HG03064 (cell line): ENCODE data around the gene INKA2.

Experiments used
- ATAC-seq: cut with Tn5 transposase; IDR thresholded peaks from one replicate; pipeline ENCODE4 v1.9.1; 2021; ENCODE audit warnings: low read depth; ENCODE audit not compliant: unreplicated experiment

The INKA2 gene

DNA sequence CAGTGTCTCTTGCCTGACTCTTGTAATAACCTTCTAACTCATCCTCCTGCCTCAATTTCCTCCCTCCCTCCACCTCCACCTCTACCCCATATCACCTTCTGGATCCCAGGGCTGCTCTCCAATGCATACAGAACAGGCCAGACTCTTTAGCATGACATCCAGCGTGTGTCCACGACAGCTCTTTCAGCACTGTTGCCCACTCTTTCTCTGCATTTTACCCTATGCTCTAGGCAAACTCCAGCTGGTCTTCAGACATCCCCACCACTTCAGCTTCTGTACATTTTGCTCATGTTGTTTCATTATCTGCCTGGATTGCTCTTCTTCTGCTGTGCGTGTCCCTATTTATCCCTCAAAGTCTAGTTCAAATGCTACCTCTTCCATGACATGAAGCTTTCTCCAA, 4.8 kb downstream of the INKA2 start:
- ATAC-seq, result no peak

DNA sequence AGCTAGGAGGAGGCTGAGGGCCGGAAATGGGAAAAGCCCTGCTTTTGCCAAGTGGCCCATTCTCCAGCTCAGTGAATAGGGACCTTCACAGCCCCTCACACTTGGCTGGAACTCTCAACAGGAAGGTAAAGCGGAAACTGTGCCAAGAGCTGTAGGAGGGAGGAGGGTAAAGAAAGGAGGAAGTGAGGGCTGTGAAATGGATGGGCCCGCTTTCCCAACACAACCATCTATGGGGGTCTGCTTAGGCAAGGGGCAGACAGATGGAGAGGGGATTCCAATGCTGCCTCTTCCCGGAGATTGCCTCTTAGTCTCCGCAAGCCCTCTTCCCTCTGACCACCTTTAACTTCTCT, 5.2 kb downstream of the INKA2 start:
- no peak for ATAC-seq

DNA sequence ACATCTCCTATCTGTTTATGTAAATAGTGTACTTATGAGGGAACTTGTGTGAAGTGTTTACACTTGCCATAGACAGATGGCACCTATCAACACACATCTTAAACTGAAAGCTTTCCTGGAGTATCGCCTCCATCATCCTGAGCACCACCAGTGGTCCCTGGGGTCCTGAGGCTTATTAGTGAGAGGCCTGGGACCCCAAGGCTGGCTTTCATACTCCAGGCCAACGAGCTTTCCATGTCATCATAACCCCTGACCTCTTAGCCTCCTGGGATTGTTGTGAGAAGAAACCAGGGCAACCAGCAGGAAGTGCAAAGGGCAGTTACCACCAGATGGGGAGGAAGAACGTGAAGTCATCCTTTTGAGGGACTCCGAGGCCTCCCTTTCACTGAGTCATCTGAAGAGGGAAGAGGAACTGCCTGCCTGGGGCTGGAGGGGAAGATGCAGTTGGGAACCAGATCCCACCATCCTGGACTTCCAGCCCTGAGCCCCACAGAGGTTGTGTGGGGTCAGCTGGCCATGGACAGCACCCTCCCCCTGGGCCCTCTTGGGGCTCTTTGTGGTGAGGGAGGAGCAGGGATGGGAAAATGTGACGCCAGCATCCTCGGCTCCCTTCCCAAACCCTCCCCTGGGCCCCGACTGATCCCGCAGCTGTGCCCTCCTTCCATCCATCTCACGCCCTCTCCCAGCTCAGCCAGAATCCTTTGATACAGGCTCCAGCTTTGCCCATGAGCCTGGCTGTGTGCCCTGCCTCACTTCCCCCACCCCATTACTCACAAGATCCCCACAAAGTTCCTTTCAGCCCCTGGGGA, 5.8 kb downstream of the INKA2 start:
- ATAC-seq, result no peak

DNA sequence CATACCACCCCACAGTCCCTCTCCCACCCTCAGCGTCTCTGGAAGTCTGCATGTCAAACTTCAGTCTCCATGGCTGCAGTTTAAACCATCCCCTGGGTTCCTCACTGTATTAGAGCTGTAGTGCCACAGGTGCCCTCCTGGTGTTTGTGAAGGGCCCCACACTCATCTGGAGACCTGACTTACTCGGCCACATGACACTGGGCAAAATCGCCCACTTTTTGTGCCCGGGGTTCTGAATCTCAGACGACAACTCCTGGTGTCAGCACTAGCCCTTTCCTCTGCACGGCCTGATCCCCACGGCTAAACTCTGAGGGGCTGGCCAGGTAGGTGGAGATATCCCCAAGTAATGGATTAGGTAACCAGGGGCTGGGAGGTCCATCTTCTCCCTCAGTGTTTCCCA, 6.5 kb downstream of the INKA2 start:
- no peak for ATAC-seq

DNA sequence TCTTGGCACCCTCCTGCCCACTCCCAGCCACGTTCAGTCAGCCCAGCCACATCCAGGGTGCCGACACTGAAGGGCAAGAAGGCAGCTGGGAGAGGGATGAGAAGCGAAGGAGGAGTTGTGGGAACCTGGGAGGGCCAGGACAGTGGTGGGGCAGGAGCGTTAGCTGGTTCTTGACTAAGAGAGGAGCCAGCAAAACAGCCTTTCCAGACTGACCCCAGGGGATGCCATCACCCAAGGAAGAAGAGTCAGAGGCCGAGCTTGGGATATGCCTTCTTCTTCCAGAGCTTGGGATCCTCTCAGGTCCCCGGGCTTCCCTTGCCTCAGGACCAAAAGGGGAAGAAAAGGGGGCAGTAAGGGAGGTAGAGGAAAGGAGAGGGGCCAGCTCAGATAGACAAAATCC, 7.2 kb downstream of the INKA2 start:
- no peak for ATAC-seq

DNA sequence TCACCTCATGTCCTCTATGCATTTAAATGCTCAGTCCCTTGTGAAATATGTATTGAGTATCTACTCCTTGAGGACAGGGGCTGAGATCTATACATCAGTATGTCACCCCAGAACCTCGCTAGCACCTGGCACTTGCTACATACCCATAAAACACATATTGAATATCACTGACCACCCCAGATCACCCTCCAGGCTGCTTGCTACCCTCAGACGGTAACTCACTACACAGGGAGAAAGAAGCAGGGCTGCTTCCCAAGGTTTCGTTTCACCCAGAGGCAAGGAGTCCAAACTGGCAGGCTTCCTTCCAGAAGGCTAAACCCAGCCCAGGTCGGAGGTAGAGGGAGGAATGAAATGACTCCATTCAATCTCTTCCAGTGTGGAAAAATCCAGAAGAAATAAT, 8.5 kb downstream of the INKA2 start:
- ATAC-seq, result no peak

DNA sequence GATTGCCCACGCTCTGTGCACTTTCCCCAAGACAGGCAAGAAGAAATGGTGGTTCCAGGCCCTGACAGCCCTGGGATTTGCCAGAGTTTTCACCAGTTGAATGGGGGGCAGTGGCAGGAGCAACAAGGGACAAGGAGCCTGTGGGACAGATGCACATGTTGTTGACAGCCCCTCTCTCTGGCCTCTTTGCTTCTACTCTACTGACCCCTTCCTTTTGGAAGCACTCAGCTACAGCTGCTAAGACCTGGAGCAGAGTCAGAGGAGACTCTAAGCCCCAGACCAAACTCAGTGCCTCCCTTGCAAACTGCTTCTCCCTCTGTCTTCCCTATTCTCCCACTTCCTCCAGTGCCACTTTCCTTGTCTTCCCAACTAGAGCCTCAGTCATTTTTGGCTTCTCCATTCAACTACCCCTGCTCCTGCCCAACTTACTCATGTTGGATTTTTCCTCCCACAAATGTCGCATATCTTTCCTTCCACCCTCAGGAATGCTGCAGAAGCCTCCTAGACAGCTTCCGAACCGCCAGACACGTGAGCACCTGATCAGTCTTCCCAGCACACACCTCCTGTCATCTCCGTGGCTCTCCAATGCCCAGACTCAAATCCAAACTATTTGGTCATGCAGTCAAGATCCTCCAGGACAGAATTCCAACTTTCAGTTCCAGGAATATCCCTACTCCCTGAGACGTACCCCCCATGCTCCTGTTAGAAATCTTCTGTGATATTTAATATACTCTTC, 9.1 kb downstream of the INKA2 start:
- no peak for ATAC-seq

DNA sequence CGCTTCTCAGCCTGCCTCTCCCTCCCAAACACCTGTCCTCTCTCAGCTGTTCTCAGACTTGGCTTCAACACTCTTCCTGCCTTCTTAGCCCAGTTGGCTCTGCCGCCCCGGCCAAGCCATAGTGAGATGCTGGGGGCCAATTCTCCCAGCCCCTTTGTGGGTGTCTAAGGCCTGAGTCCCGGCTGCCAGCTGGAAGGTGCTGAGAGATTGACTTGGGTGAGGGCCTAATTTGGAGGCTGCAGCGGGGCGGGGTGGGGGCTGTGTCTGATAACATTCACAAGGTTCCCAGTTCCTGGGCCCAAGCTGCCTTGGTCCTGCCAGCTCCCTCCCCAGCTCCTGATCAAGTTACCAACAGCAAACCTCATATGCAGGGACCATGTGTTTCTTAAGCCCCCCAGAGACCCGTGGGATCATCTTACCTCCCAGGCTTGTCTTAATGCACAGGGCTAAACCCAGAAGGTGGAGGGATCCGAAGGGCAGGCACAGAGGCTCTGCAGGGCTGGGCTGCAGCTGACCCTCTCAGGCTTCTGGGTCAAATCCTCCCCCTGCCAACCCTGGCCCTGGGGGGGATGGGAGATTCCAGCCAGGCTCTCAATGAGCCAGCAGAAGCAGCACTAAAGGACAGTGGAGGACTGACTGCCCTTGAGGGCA, 9.8 kb downstream of the INKA2 start:
- no peak for ATAC-seq

DNA sequence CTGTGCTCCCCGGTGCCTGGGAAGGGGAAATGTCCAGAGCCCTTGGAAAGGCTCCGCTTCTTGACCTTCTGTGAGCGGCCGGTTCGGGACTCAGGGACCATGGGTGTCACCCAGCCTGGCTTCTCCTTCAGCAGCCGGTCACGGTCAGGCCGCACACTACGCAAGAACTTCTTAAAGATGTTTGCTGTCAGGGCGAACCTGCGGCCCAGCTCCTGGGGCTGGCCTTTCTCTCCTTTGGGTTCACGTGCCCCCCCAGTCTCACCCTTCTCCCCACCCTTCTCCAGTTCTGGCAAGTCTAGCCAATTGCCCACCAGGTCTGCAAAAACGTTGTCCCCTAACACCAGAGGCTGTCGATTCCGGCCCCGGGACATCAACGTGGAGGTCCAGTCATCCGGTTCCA, 12.1 kb downstream of the INKA2 start:
- no peak for ATAC-seq

DNA sequence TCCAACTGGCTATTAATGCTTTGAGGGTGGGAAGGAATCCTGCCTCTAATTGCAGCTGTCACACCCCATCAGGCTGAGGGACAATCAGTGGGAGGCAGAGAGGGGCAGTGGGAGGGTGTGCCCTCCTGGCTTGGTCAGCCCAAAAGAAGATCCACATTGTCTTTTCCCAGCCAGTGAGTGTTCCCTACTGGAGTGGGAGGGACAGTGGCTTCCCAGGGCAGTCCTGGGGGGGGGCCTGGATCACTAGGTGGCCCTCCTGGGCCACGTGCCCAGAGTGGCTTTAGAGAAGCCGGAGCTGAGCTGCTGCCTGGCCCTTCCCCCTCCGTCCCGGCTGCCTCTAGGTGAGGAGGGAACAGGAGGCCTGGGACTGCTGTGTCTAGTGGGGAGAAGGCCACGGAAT, 14.0 kb downstream of the INKA2 start:
- no peak for ATAC-seq

DNA sequence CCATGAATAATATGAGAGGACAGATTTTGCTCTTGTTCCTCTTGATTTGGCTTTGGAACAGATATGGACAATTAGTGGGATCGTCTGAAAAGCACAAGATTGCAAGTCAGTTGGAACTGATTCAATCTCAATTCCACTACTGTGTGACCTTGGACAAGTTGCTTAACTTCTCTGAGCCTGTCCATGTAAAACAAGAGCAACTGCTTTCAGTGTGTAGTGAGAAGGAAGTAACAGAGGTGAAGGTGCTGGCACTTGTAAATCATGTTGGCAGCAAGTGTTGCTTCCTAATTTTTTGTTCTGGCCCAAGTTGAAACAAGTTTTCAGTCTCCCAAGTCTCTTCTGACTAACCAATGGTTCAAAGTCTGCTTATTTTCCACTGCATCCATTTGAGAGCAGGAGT, 15.3 kb downstream of the INKA2 start:
- ATAC-seq, result no peak

DNA sequence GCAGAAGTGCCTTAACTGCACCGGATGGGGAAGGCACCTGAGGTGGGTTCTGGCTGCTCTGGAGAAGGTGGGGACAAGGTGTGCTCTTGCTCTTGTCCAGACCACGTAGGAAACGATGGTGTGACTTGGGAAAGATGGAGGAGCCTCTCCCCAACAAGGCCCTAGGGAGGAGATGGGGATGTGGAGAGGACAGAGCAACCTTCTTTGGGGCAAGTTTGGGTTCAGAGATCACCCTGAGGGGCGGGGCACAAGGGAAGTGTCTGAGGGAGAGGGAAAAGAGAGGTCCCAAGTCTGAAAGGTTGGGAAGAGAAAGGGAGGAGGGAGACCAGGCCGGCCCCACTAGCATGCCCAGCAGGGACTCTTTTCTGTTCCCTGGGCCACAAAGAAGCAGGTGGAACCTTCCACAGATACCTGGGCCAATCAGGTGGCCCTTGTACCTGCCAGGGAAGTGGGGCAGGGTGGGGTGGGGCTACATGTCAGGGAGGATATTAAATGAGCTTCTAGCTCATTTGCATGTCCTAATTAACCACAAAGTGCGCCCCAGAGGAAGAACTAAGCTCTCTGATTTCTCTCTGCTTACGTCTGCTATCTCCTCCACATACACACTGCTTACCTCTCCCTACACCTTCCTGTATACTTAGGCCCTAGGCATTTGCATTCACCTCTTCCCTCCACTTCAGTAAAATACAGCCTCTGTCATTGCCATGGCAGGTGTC, 15.9 kb downstream of the INKA2 start:
- ATAC-seq, result no peak

DNA sequence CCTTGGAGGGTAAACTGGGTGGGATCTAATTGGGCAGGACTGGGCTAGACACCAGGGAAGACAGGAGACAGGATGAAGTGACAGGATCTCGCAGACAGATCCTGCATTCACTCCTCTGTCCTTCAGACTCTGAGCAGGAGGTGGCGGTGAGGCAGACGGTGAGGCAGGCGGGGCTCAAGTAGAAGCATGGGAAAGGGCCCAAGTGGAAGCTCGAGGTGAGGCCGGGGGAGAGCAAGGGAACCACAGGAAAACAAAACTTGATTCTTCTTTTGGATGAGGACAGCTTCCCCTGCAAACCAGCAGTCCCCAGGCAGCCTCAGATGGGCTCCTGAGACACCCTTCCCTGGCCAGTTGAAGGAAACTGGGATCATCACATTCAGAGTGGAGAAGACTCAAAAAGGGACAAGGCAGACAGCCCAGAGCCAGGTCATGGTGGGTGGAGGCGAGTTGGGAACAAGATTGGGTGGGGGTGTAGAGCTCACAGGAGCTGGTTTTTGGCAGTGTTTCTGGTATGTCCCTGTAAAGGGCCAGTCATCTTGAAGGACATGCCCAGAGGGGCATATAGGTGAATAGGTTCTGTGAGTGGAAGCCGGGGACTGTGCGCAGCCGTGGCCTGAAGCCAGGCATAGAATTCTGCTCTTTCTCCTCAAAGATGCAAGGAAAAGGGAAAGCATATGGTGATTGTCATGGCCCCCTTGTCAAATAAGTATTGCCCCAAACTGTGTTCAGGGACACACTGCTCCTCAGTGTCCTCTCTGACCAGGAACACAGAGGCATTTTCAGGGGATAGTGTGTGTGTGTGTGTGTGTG, 18.0 kb downstream of the INKA2 start:
- no peak for ATAC-seq

DNA sequence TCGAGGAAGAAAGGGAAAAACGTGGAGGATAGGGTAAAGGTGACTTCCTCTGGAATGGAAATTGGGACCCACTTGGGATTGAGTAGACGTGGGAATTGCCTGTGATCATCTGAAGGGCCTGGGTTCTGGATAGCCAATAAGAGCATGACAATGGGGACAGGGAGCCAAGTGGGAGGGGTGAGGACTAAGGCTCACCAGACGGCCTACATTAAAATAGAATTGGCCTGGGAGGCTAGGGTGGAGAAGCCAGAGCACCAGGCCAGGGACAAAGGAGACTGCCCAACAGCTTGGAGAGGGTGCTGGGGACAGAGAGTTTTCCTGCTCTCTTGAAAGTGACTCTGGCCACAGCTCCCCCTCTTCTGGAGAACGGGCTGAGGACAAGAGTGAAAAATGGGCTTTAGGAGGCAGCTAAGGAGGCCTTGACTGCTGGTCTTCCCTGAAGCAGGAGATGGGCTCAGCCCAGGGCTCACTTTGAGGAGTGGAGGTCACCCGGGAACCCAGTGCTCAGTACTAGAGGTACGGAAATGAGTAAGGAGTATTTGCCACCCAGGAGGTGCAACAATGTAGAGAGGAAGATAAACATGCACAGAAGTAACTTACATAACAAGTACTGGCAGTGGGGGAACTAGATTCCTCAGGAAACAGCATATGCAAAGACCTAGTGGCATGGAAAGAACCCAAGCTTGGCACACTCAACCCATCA, 18.8 kb downstream of the INKA2 start:
- no peak for ATAC-seq

DNA sequence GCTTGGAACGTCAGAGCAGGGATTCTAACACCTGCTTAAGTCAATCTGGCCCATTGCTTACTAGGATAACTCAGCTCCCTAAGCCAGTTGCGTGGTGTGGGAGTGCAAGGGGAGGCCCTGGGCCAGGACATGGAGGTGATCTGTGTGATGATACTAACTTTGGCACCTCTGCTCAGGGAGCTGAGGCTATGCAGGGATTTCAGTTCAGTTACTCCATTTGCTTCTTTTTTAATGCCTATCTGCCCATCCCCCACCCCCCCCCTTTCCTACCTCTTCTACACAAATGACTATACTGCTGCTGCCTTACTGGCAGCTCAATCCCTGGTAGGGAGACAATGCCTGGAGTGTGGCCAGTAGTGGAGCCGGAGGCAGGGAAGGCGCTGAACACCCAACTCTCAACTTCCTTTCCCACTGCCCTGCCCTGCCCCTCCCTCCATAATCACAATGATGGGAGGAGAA, 19.5 kb downstream of the INKA2 start:
- no peak for ATAC-seq

DNA sequence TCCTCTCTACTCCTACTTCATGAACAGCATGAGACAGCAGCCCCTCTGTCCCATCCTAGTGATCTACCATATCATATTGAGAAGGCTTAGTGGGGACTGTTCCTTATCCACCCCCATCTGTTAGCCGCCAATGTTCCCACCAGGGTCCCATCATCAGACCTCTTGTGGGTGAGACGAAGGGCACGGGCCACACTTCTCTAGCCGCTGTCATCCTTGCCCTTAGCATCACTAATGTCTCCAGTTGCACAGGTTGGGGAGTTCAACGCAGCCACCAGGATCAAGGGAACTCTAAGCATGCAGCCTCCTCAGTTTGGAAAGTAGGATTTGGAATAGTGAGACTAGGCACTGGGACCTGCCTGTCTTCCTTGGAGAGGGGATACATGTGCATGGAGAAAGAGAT, 20.1 kb downstream of the INKA2 start:
- ATAC-seq, result no peak

DNA sequence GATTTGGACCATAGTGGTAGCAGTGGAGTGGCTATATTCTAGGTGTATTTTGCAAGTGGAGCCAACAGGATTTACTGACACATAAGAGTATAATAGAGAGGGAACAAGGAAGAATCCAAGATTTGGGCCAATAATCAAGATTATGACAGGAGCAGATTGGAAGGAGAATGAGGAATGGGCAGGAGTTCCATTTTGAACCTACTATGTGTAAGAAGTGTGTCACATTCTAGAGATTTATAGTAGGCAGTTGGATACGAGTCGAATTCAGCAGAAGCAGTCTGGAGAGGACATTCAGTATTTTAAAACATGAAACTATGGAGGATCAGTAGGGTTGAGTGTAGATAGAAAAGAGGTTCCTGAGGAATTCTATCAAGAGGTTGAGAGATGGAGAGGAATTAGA, 21.7 kb downstream of the INKA2 start:
- no peak for ATAC-seq

DNA sequence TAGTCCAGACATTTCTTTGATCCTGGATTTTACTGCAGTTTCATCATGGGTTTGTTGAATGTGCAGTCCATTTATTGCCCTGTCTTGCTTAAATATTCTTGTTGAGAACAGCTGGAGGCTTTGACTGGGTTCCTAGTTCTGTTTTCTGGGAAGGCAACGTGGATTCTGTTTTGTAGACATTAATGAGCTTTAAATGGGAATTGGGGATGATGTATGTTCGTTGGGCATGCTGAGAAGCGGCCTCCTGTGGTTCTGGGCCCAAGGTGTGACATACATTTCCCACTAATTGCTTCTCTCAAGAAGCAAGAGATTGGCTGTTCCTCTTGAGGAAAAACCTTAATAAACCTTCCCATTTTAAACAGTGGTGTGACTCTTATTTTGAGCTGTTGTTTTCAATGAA, 22.9 kb downstream of the INKA2 start:
- ATAC-seq, result no peak

DNA sequence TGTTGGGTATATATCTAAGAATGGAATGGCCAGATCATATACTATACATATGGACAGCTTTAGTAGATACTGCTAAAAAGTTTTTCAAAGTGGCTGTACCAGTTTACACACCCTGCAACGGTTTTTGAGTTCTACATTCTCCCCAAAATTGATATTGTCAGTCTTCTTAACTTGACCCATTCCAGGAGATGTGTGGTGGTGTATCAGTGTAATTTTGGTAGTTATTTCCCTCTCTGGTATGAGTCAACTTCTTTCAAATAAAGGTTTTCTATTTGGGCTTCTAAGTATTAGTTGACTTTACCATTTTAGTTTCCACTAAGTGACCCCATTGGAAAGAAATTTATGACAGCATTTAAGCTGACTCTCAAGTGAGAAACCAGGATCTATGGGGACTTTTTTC, 29.2 kb downstream of the INKA2 start:
- no peak for ATAC-seq

DNA sequence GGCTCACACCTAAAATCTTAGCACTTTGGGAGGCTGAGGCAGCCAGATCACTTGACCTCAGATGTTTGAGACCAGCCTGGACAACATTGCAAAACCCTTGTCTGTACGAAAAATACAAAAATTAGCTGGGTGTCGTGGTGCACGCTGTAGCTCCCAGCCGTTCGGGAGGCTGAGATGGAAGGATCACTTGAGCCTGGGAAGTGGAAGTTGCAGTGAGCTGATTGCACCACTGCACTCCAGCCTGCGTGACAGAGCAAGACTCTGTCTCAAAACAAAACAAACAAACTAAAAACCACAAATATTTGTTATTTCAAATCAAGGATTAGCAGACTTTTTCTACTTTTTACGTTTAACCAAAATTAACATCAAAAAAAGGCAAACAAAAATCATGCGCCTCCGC, 31.3 kb downstream of the INKA2 start:
- no peak for ATAC-seq
